Measurements from ENCODE around the gene MKI67. TPM values are rescaled to one million over a fixed set of nuclear protein-coding genes. Genes with fewer than 3 reads are reported as not detected.

The MKI67 gene
- total RNA-seq, 1 donor from 2014 or later: 45.7 TPM

- H3K4me1 Mint-ChIP-seq (ENCODE audit: low read depth): peaks cover 11% of the 10 kb centered on the region
- no peaks in the 10 kb centered on the region for H3K36me3 Mint-ChIP-seq (ENCODE audit: insufficient read depth)
- no peak overlapping the region for H3K4me3 Mint-ChIP-seq (ENCODE audit: low read depth)
- no peak for TF ChIP-seq CTCF (IDR thresholded peaks at IDR 0.05; ENCODE audit: unreplicated experiment)
- no peak for DNase-seq (ENCODE audit: low spot score, unreplicated experiment)
- H3K27me3 Mint-ChIP-seq: peaks cover 13% of the 10 kb centered on the region
- H3K9me3 Mint-ChIP-seq (ENCODE audit: low read depth): no peaks in the 10 kb centered on the region
- H3K27ac Mint-ChIP-seq: no peak overlapping the region
Measured at GRCh38 chr10:128058106-128058749, 68.0 kb downstream of the MKI67 start.

- DNase-seq (ENCODE audit: low spot score, unreplicated experiment): no peak
- TF ChIP-seq CTCF (IDR thresholded peaks at IDR 0.05; ENCODE audit: unreplicated experiment): no peak
- Mint-ChIP-seq H3K4me1 (ENCODE audit: low read depth) (no peaks in the 10 kb centered on the region), H3K27ac (no peak overlapping the region), H3K9me3 (ENCODE audit: low read depth) (no peaks in the 10 kb centered on the region), H3K36me3 (ENCODE audit: insufficient read depth) (no peaks in the 10 kb centered on the region), H3K4me3 (ENCODE audit: low read depth) (no peak overlapping the region), H3K27me3 (peaks cover 5% of the 10 kb centered on the region)
Measured at GRCh38 chr10:128056303-128057050, 69.7 kb downstream of the MKI67 start.

DNA sequence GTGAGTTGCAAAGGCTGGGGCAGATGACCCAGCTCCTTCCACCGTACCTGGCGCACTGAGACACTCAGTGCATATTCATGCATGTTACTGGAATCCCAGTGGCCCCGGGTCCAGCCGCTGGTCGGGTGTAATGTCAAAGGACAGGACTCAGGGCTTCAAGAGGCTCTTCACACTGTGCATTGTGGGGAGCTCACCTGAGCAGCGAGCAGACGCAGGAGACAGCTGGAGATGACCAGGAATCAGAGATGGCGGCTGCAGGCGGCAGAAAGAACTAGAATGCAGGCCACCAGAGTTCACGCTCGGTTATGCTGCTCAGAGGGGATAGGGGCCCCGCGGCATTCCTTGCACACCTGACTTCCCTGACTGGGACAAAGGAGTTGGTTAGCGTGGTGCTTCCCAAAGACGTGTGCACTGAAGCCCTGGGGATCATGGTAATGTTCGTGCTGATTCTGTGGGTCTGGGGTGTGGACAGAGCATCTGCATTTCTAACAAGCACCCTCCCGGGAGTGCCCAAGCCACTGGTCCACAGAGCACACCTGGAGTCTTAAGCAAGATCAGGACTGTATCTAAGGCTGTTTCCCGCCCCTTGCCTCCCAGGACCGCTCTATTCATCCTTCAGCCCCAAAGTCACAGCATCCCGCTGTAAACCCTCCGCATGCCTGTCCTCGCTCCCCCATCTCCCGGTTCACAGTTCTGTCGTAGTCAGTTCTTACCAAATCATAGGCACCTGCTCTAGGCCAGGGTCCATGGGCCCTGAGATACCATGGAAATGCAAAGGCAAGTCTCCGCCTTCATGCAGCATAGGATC, 71.0 kb downstream of the MKI67 start:
- no peak overlapping the region for H3K27ac Mint-ChIP-seq
- no peaks in the 10 kb centered on the region for H3K36me3 Mint-ChIP-seq (ENCODE audit: insufficient read depth)
- H3K4me1 Mint-ChIP-seq (ENCODE audit: low read depth): no peaks in the 10 kb centered on the region
- H3K4me3 Mint-ChIP-seq (ENCODE audit: low read depth): no peak overlapping the region
- no peak for TF ChIP-seq CTCF (IDR thresholded peaks at IDR 0.05; ENCODE audit: unreplicated experiment)
- no peaks in the 10 kb centered on the region for H3K27me3 Mint-ChIP-seq
- H3K9me3 Mint-ChIP-seq (ENCODE audit: low read depth): no peaks in the 10 kb centered on the region
- DNase-seq (ENCODE audit: low spot score, unreplicated experiment): no peak

- TF ChIP-seq CTCF (IDR thresholded peaks at IDR 0.05; ENCODE audit: unreplicated experiment): no peak
- DNase-seq (ENCODE audit: low spot score, unreplicated experiment): no peak
- H3K4me1 Mint-ChIP-seq (ENCODE audit: low read depth): no peaks in the 10 kb centered on the region
- no peaks in the 10 kb centered on the region for H3K27me3 Mint-ChIP-seq
- no peaks in the 10 kb centered on the region for H3K36me3 Mint-ChIP-seq (ENCODE audit: insufficient read depth)
- no peak overlapping the region for H3K4me3 Mint-ChIP-seq (ENCODE audit: low read depth)
- no peak overlapping the region for H3K27ac Mint-ChIP-seq
- no peaks in the 10 kb centered on the region for H3K9me3 Mint-ChIP-seq (ENCODE audit: low read depth)
Measured at GRCh38 chr10:128054163-128054970, 71.9 kb downstream of the MKI67 start.
